HG02588 (cell line): ENCODE results near the gene ADAM22.
A peak's percentile ranks its signal among the peaks of the same experiment; 100 is the strongest.
"Not testable (repeated sequence)": the region's sequence is repeated elsewhere in the genome, so short reads cannot be mapped to it uniquely, and the experiment has no call there.

Source experiments
- ATAC-seq: cut with Tn5 transposase; IDR thresholded peaks from one replicate; pipeline ENCODE4 v1.9.1; 2021; ENCODE audit warnings: mild to moderate bottlenecking, moderate library complexity; ENCODE audit not compliant: unreplicated experiment

The ADAM22 gene

GRCh38 chr7:87933953-87934698 lies at the start of gene ADAM22:
Gene ADAM22, plus strand, starts transcription at chr7:87934251. Its CDS starts 215 bp downstream, at chr7:87934466.
- ATAC-seq: peak; percentile 98

GRCh38 chr7:87885018-87885417 lies 49.0 kb upstream of the ADAM22 start:
- no peak for ATAC-seq

GRCh38 chr7:87886875-87887274 lies 47.2 kb upstream of the ADAM22 start:
- no peak for ATAC-seq

- no peak for ATAC-seq
Observed at GRCh38 chr7:87895363-87895762, 38.7 kb upstream of the ADAM22 start.

- ATAC-seq: no peak
Observed at GRCh38 chr7:87899255-87899654, 34.8 kb upstream of the ADAM22 start.

GRCh38 chr7:87907136-87907906 lies 26.7 kb upstream of the ADAM22 start:
- ATAC-seq: not testable (repeated sequence)

GRCh38 chr7:87908814-87909213 lies 25.2 kb upstream of the ADAM22 start:
- not testable (repeated sequence) for ATAC-seq

- ATAC-seq: no peak
Observed at GRCh38 chr7:87912121-87912520, 21.9 kb upstream of the ADAM22 start.

GRCh38 chr7:87918740-87919139 lies 15.3 kb upstream of the ADAM22 start:
- no peak for ATAC-seq

GRCh38 chr7:87919875-87920274 lies 14.2 kb upstream of the ADAM22 start:
- no peak for ATAC-seq

GRCh38 chr7:87920578-87920977 lies 13.5 kb upstream of the ADAM22 start:
- ATAC-seq: no peak

GRCh38 chr7:87922759-87923395 lies 11.2 kb upstream of the ADAM22 start:
- ATAC-seq: not testable (repeated sequence)

- ATAC-seq: peak; percentile 98
Observed at GRCh38 chr7:87926581-87927461, 7.2 kb upstream of the ADAM22 start.

GRCh38 chr7:87933605-87933952 lies 472 bp upstream of the ADAM22 start:
- no peak for ATAC-seq

GRCh38 chr7:87934699-87935383 lies 790 bp downstream of the ADAM22 start:
- ATAC-seq: no peak

GRCh38 chr7:87935384-87935706 lies 1.3 kb downstream of the ADAM22 start:
- ATAC-seq: no peak

- ATAC-seq: no peak
Observed at GRCh38 chr7:87941138-87941537, 7.1 kb downstream of the ADAM22 start.

GRCh38 chr7:87944547-87944946 lies 10.5 kb downstream of the ADAM22 start:
- ATAC-seq: no peak

GRCh38 chr7:87945926-87946325 lies 11.9 kb downstream of the ADAM22 start:
- not testable (repeated sequence) for ATAC-seq

GRCh38 chr7:87948371-87948770 lies 14.3 kb downstream of the ADAM22 start:
- no peak for ATAC-seq
